ENCODE results near the gene C17orf107.

- TF ChIP-seq CTCF (IDR thresholded peaks at IDR 0.05) (no peak), POLR2A (IDR thresholded peaks at IDR 0.05) (no peak)
Measured at GRCh38 chr17:4942760-4943508, 43.6 kb downstream of the C17orf107 start.

Data from esophagus squamous epithelium (tissue), 4 donors.